ENCODE measurements around the gene NCAPH2. TPM values are rescaled to one million over a fixed set of nuclear protein-coding genes. Genes with fewer than 3 reads are reported as not detected.

NCAPH2 gene
- total RNA-seq, 4 donors from 2014 or later: 34.0 to 85.8 (median 41.2) TPM

- peak overlapping the region in 2 of 4 donors; percentile 93 to 98 for H3K27ac ChIP-seq
- TF ChIP-seq POLR2A (IDR thresholded peaks at IDR 0.05) (no peak), CTCF (IDR thresholded peaks at IDR 0.05) (no peak)
- DNase-seq: no peak
- peaks cover 0 to 44% (median 0%) of the 10 kb centered on the region in 3 donors for H3K36me3 ChIP-seq
- H3K9me3 ChIP-seq: no peaks in the 10 kb centered on the region
- peak overlapping the region in 3 of 4 donors; percentile 81 to 100 (median 99) for H3K4me3 ChIP-seq
- no peaks in the 10 kb centered on the region for H3K27me3 ChIP-seq
- peaks cover 0 to 35% (median 8%) of the 10 kb centered on the region in 4 donors for H3K4me1 ChIP-seq
Observed at GRCh38 chr22:50505776-50506610, 2.0 kb upstream of the NCAPH2 start.

- DNase-seq: no peak
Observed at GRCh38 chr22:50506611-50507420, 1.2 kb upstream of the NCAPH2 start.

GRCh38 chr22:50507421-50507990, 518 bp upstream of the NCAPH2 start, which contains the start of gene LMF2:
Gene LMF2 (minus strand): TSS chr22:50507702. CDS start chr22:50507675, 27 bp downstream.
- Histone ChIP-seq H3K4me3 (peak within 1 kb of the TSS; percentile 70 to 100 (median 91)), H3K27ac (peak within 1 kb of the TSS; percentile 93 to 98 (median 94)), H3K9me3 (no peaks in the 10 kb centered on the region), H3K4me1 (peaks cover 0 to 35% (median 8%) of the 10 kb centered on the region in 4 donors), H3K27me3 (no peaks in the 10 kb centered on the region), H3K36me3 (peaks cover 0 to 38% (median 0%) of the 10 kb centered on the region in 3 donors)
- peak; percentile 90 to 99 (median 96) for DNase-seq
- TF ChIP-seq CTCF (IDR thresholded peaks at IDR 0.05) (peak in 2 of 6 experiments; percentile 10 to 13), POLR2A (IDR thresholded peaks at IDR 0.05) (peak; percentile 47 to 56)

More at GRCh38 chr22:50506611-50507420, 1.2 kb upstream of the NCAPH2 start:
- TF ChIP-seq POLR2A (IDR thresholded peaks at IDR 0.05): no peak
- TF ChIP-seq CTCF (IDR thresholded peaks at IDR 0.05): no peak
- H3K4me3 ChIP-seq: peak overlapping the region; percentile 67 to 100 (median 90)
- no peaks in the 10 kb centered on the region for H3K9me3 ChIP-seq
- H3K27me3 ChIP-seq: no peaks in the 10 kb centered on the region
- H3K4me1 ChIP-seq: peaks cover 0 to 35% (median 8%) of the 10 kb centered on the region in 4 donors
- H3K36me3 ChIP-seq: peaks cover 0 to 44% (median 0%) of the 10 kb centered on the region in 3 donors
- H3K27ac ChIP-seq: peak overlapping the region; percentile 76 to 98 (median 93)

GRCh38 chr22:50508897-50509296, 873 bp downstream of the NCAPH2 start:
- Histone ChIP-seq H3K4me1 (peaks cover 0 to 35% (median 8%) of the 10 kb centered on the region in 4 donors), H3K27ac (peak overlapping the region; percentile 89 to 98 (median 93)), H3K9me3 (no peaks in the 10 kb centered on the region), H3K27me3 (no peaks in the 10 kb centered on the region), H3K36me3 (peaks cover 0 to 25% (median 0%) of the 10 kb centered on the region in 3 donors), H3K4me3 (peak overlapping the region in 3 of 4 donors; percentile 64 to 83 (median 81))
- TF ChIP-seq CTCF (IDR thresholded peaks at IDR 0.05) (no peak), POLR2A (IDR thresholded peaks at IDR 0.05) (no peak)
- DNase-seq: no peak

- no peak overlapping the region for H3K4me3 ChIP-seq
- H3K36me3 ChIP-seq: peaks cover 0 to 24% (median 0%) of the 10 kb centered on the region in 3 donors
- H3K4me1 ChIP-seq: peaks cover 0 to 12% (median 0%) of the 10 kb centered on the region in 4 donors
- DNase-seq: no peak
- no peaks in the 10 kb centered on the region for H3K9me3 ChIP-seq
- H3K27me3 ChIP-seq: no peaks in the 10 kb centered on the region
- H3K27ac ChIP-seq: no peak overlapping the region
- TF ChIP-seq POLR2A (IDR thresholded peaks at IDR 0.05) (no peak), CTCF (IDR thresholded peaks at IDR 0.05) (no peak)
Observed at GRCh38 chr22:50513175-50513574, 5.2 kb downstream of the NCAPH2 start.
